ENCODE data around the gene SLF1. TPM values are rescaled to one million over a fixed set of nuclear protein-coding genes. Genes with fewer than 3 reads are reported as not detected.

The SLF1 gene
- total and polyA plus RNA-seq, 9 donors: 2.4 to 11.2 (median 4.9) TPM

- TF ChIP-seq EP300 (IDR thresholded peaks at IDR 0.05) (no peak), CTCF (IDR thresholded peaks at IDR 0.05) (no peak), POLR2A (IDR thresholded peaks at IDR 0.05) (no peak)
- no peaks in the 10 kb centered on the region for H3K4me1 ChIP-seq (ENCODE audit: insufficient read depth)
- DNase-seq: no peak
- intact Hi-C loops (cut with DNase I): no loop called here
- H3K9me3 ChIP-seq: no peaks in the 10 kb centered on the region
- no peaks in the 10 kb centered on the region for H3K36me3 ChIP-seq
- no peak overlapping the region for H3K27ac ChIP-seq
- no peak overlapping the region for H3K4me3 ChIP-seq
- no peaks in the 10 kb centered on the region for H3K27me3 ChIP-seq
- 98 to 99% (median 98%) methylated on average over 3 of the region's 3 CpGs for WGBS, 3 donors
These were observed 26.6 kb downstream of the SLF1 start for GRCh38 chr5:94645053-94645452.

- H3K27me3 ChIP-seq: no peaks in the 10 kb centered on the region
- H3K4me1 ChIP-seq (ENCODE audit: insufficient read depth): no peaks in the 10 kb centered on the region
- TF ChIP-seq POLR2A (IDR thresholded peaks at IDR 0.05): no peak
- TF ChIP-seq EP300 (IDR thresholded peaks at IDR 0.05): no peak
- TF ChIP-seq CTCF (IDR thresholded peaks at IDR 0.05): no peak
- intact Hi-C loops (cut with DNase I): no loop called here
- no peak for DNase-seq
- no peaks in the 10 kb centered on the region for H3K9me3 ChIP-seq
- no peaks in the 10 kb centered on the region for H3K36me3 ChIP-seq
- H3K27ac ChIP-seq: no peak overlapping the region
- H3K4me3 ChIP-seq: no peak overlapping the region
These were observed 28.3 kb downstream of the SLF1 start for GRCh38 chr5:94646758-94647157.

GRCh38 chr5:94649874-94650273 is 31.4 kb downstream of the SLF1 start:
- 96 to 99% (median 96%) methylated on average over 1 of the region's 1 CpG for WGBS, 3 donors
- DNase-seq: no peak
- Histone ChIP-seq H3K4me1 (ENCODE audit: insufficient read depth) (no peaks in the 10 kb centered on the region), H3K36me3 (no peaks in the 10 kb centered on the region), H3K27ac (no peak overlapping the region), H3K9me3 (no peaks in the 10 kb centered on the region), H3K27me3 (no peaks in the 10 kb centered on the region), H3K4me3 (no peak overlapping the region)
- TF ChIP-seq CTCF (IDR thresholded peaks at IDR 0.05) (no peak), POLR2A (IDR thresholded peaks at IDR 0.05) (no peak), EP300 (IDR thresholded peaks at IDR 0.05) (no peak)
- intact Hi-C loops (cut with DNase I): no loop called here

- DNase-seq: no peak
- H3K4me3 ChIP-seq: no peak overlapping the region
- H3K9me3 ChIP-seq: no peaks in the 10 kb centered on the region
- 100% methylated on average over 1 of the region's 1 CpG for WGBS, 3 donors
- no peaks in the 10 kb centered on the region for H3K36me3 ChIP-seq
- TF ChIP-seq CTCF (IDR thresholded peaks at IDR 0.05) (no peak), POLR2A (IDR thresholded peaks at IDR 0.05) (no peak)
- intact Hi-C loops (cut with DNase I): no loop called here
- no peak overlapping the region for H3K27ac ChIP-seq
- no peaks in the 10 kb centered on the region for H3K27me3 ChIP-seq
- no peaks in the 10 kb centered on the region for H3K4me1 ChIP-seq (ENCODE audit: insufficient read depth)
These were observed 39.8 kb downstream of the SLF1 start for GRCh38 chr5:94658272-94658671.

GRCh38 chr5:94660506-94660905 is 42.0 kb downstream of the SLF1 start:
- no peak for DNase-seq
- intact Hi-C loops (cut with DNase I): no loop called here

More at GRCh38 chr5:94660506-94660905, 42.0 kb downstream of the SLF1 start:
- Histone ChIP-seq H3K27ac (no peak overlapping the region), H3K9me3 (no peaks in the 10 kb centered on the region), H3K4me1 (ENCODE audit: insufficient read depth) (no peaks in the 10 kb centered on the region), H3K4me3 (no peak overlapping the region), H3K36me3 (no peaks in the 10 kb centered on the region), H3K27me3 (no peaks in the 10 kb centered on the region)
- TF ChIP-seq EP300 (IDR thresholded peaks at IDR 0.05) (no peak), POLR2A (IDR thresholded peaks at IDR 0.05) (no peak), CTCF (IDR thresholded peaks at IDR 0.05) (no peak)
- WGBS, 3 donors: 92 to 97% (median 95%) methylated on average over 6 to 8 of the region's 8 CpGs

Data from ovary (tissue), 9 donors.